Caki2 (cell line): Measurements from ENCODE around the gene OR2A25. TPM values are rescaled to one million over a fixed set of nuclear protein-coding genes. Genes with fewer than 3 reads are reported as not detected.
"Not testable (repeated sequence)": the region's sequence is repeated elsewhere in the genome, so short reads cannot be mapped to it uniquely, and the experiment has no call there.

Experiments used
- DNase-seq: peaks from one replicate; pipeline ENCODE4 v3.0.0-alpha.2; 2015; ENCODE audit warnings: low read depth
- in situ Hi-C: cut with HindIII; loops from 2 replicates; pipeline ENCODE4 v1.10.0; 2016; ENCODE audit warnings: low sequenced_read_pairs, low pct_unique_long_range_greater_than_20kb, mixed read lengths
- total RNA-seq: library from RNA; depleted of rRNA; stranded (reverse); fragments of >200 nt; shearing (Covaris generic); gene quantifications from 2 replicates; pipeline ENCODE4 v1.2.3, GENCODE V29; 2014; ENCODE audit warnings: low replicate concordance

OR2A25 gene
- total RNA-seq, 1 experiment from 2014 or later: not detected

GRCh38 chr7:144050884-144051283, 18.7 kb upstream of the OR2A25 start:
- DNase-seq, in situ Hi-C loops: not testable (repeated sequence)

- in situ Hi-C loops: no loop called here
These were observed 11.7 kb upstream of the OR2A25 start for GRCh38 chr7:144057954-144058353.

GRCh38 chr7:144063710-144064109, 5.9 kb upstream of the OR2A25 start:
- no peak for DNase-seq
- in situ Hi-C loops: no loop called here

More at GRCh38 chr7:144057954-144058353, 11.7 kb upstream of the OR2A25 start:
- DNase-seq: peak; percentile 3

- in situ Hi-C loops: no loop called here
- DNase-seq: no peak
These were observed 342 bp downstream of the OR2A25 start for GRCh38 chr7:144069953-144070352.

DNA sequence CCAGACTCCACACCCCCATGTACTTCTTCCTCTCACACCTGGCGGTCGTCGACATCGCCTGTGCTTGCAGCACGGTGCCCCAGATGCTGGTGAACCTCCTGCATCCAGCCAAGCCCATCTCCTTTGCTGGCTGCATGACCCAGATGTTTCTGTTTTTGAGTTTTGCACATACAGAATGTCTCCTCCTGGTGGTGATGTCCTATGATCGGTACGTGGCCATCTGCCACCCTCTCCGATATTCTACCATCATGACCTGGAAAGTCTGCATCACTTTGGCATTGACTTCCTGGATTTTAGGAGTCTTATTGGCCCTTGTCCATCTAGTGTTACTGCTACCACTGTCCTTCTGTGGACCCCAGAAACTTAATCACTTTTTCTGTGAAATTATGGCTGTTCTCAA, 4.8 kb downstream of the OR2A25 start:
- in situ Hi-C loops: no loop called here
- no peak for DNase-seq

DNA sequence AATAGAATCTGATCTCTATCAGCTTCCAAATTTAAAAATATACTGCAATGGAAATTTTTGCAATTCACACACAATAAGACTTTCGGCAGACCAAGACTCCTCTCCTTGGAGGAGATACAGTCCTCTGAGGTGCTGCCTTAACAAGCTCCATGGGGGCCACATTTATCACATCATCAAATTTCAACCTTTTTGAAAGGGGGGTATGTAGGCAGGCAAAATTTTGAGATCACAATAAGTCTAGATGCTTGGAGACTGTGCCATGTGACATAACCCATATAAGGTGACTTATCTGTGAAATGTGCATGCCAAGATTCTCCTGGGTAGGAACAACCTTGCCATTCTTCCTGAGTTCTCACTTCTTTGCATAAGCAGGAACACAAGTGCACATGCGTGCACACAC, 16.4 kb downstream of the OR2A25 start, which contains the start of gene OR2A12:
Gene OR2A12, plus strand, starts transcription at position 301 of the 400 bp plus-strand sequence. CDS start 8,830 bp downstream, outside the sequence.
- in situ Hi-C loops: no loop called here
- DNase-seq: no peak

- DNase-seq: no peak
- in situ Hi-C loops: no loop called here
These were observed 17.1 kb downstream of the OR2A25 start for GRCh38 chr7:144086730-144087129.

DNA sequence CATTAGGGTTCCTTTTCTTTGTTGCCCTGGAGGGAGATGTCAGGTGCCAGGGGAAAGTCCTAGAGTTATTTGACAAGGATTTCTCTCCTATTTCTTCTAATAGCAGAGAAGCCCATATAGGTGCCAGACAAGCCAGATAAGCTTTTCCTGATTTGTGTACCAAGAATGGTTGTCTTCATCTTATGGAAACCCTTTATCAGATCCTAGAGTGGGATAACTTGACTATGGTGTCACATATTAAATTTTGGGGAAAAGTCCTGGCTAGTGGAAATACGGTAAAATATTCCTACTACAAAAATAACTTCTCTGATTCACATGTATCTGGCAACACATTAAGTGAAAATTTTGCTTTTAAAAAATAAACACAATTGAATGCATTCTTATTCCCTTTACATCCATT, 17.6 kb downstream of the OR2A25 start:
- DNase-seq: no peak
- in situ Hi-C loops: no loop called here

- in situ Hi-C loops: no loop called here
- DNase-seq: no peak
These were observed 21.1 kb downstream of the OR2A25 start for GRCh38 chr7:144090667-144091066.

GRCh38 chr7:144098776-144099175, 29.2 kb downstream of the OR2A25 start:
- in situ Hi-C loops: no loop called here

GRCh38 chr7:144100607-144101006, 31.0 kb downstream of the OR2A25 start:
- DNase-seq: no peak
- in situ Hi-C loops: no loop called here

More at GRCh38 chr7:144098776-144099175, 29.2 kb downstream of the OR2A25 start:
- no peak for DNase-seq

DNA sequence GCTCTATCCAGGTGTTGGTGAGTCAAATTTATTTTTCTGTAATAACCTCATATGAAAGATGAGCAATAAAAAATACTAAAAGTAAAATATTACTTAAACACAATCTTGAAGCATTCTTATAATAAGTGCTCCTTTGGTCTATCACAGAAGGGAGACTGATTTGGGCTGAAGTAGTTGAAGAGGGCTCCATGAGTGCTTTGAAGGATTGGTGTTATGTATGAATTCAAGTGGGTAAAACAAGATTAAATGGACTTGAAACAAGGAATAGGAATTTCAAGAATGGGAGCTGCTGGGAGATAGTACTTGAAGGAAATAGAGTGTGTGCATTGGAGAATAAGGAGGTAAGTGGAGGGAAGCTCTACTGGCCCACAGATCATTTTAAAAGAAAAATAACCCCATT, 32.4 kb downstream of the OR2A25 start:
- no peak for DNase-seq
- in situ Hi-C loops: no loop called here

DNA sequence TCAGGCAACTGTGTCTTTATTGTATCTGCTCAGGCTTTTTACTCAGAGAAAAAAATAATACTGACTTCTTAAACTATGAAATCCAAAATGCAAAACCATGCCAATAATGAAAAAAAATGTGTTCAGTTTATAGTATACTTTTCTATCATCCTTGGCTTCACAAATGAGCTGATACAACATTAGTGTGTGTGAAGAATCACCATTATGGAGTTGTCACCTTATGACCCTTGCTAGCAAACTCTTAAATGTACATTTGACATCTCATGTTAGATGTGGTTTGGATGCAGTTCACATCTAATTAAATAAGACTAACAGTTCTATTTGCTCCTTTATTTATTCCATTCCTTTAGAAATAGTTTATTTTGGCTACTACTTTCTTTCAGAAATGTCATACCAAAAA, 35.6 kb downstream of the OR2A25 start:
- in situ Hi-C loops: no loop called here
- no peak for DNase-seq

DNA sequence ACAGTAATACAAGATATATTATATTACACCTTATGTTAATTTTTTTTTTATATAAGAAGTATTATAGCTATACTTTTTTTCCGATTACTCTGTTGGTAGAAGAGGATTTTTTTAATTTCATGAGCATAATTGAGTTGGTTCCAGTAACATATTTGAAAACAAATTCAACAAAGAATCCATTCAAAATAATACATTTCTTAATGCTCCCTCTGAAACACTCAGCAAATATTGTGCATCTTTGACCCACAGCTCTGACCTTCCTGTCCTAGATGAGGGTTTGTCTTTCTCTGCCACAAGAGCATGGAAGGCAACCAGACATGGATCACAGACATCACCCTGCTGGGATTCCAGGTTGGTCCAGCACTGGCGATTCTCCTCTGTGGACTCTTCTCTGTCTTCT, 39.7 kb downstream of the OR2A25 start, which contains the start of gene OR2A2:
Gene OR2A2, plus strand, starts transcription at position 301 of the 400 bp plus-strand sequence. Its CDS starts 0 bp downstream, at position 301.
- in situ Hi-C loops: no loop called here
- DNase-seq: no peak

GRCh38 chr7:144110272-144110671, 40.7 kb downstream of the OR2A25 start:
- no peak for DNase-seq
- in situ Hi-C loops: no loop called here

- in situ Hi-C loops: no loop called here
- no peak for DNase-seq
These were observed 44.0 kb downstream of the OR2A25 start for GRCh38 chr7:144113651-144114050.

GRCh38 chr7:144118341-144118740, 48.7 kb downstream of the OR2A25 start:
- in situ Hi-C loops: no loop called here
- no peak for DNase-seq

GRCh38 chr7:144122876-144123275, 53.3 kb downstream of the OR2A25 start, which contains the start of gene OR2A14:
TSS of gene OR2A14 (plus strand) at chr7:144123176. CDS start at chr7:144129113, 5,937 bp downstream.
- in situ Hi-C loops: no loop called here
- DNase-seq: no peak
